ENCODE results near the gene EIF5A2. TPM values are rescaled to one million over a fixed set of nuclear protein-coding genes. Genes with fewer than 3 reads are reported as not detected.

The EIF5A2 gene
- total RNA-seq, 1 experiment from 2014 or later = 16.1 TPM

GRCh38 chr3:170866499-170866898 is 41.9 kb downstream of the EIF5A2 start:
- ChIA-PET POLR2A (no interaction called here), CTCF (no interaction called here)
- DNase-seq = no peak
- Histone ChIP-seq H3K9me3 (no peaks in the 10 kb centered on the region), H3K27me3 (replicated peaks; ENCODE audit: control insufficient read depth, insufficient read depth, low read length) (no peaks in the 10 kb centered on the region), H3K4me3 (ENCODE audit: low read depth, low read length) (no peak overlapping the region), H3K4me1 (peaks cover 21% of the 10 kb centered on the region; the same call in 1 of the 2 replicates), H3K36me3 (ENCODE audit: control insufficient read depth, insufficient read depth, low read length) (no peaks in the 10 kb centered on the region; the same call in none of the 2 replicates)
- peaks cover 77% of the 10 kb centered on the region for H3K36me3 Mint-ChIP-seq (ENCODE audit: insufficient read depth, unreplicated experiment)
- TF ChIP-seq, protein P1, sequence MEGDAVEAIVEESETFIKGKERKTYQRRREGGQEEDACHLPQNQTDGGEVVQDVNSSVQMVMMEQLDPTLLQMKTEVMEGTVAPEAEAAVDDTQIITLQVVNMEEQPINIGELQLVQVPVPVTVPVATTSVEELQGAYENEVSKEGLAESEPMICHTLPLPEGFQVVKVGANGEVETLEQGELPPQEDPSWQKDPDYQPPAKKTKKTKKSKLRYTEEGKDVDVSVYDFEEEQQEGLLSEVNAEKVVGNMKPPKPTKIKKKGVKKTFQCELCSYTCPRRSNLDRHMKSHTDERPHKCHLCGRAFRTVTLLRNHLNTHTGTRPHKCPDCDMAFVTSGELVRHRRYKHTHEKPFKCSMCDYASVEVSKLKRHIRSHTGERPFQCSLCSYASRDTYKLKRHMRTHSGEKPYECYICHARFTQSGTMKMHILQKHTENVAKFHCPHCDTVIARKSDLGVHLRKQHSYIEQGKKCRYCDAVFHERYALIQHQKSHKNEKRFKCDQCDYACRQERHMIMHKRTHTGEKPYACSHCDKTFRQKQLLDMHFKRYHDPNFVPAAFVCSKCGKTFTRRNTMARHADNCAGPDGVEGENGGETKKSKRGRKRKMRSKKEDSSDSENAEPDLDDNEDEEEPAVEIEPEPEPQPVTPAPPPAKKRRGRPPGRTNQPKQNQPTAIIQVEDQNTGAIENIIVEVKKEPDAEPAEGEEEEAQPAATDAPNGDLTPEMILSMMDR (IDR thresholded peaks at IDR 0.05; ENCODE audit: insufficient read depth in 1 of 2, low read depth in 1 of 2, low read length in 1 of 2, severe bottlenecking in 1 of 2, unreplicated experiment in 1 of 2) = no peak
- BruUV-seq (replicated peaks) = no TSS peak
- no peak overlapping the region for H3K4me3 Mint-ChIP-seq (ENCODE audit: unreplicated experiment)
- H3K27me3 Mint-ChIP-seq (ENCODE audit: insufficient read depth, unreplicated experiment) = no peaks in the 10 kb centered on the region
- no peaks in the 10 kb centered on the region for H3K9me3 Mint-ChIP-seq (ENCODE audit: unreplicated experiment)
- peaks cover 22% of the 10 kb centered on the region for H3K4me1 Mint-ChIP-seq (ENCODE audit: low read depth, unreplicated experiment)
- intact Hi-C loops (cut with micrococcal nuclease; ENCODE audit: unreplicated experiment) = no loop called here
- H3K27ac Mint-ChIP-seq (ENCODE audit: unreplicated experiment) = no peak overlapping the region

- BruUV-seq (replicated peaks) = no TSS peak
- Histone ChIP-seq H3K36me3 (ENCODE audit: control insufficient read depth, insufficient read depth, low read length) (no peaks in the 10 kb centered on the region; the same call in none of the 2 replicates), H3K4me1 (peaks cover 21% of the 10 kb centered on the region; the same call in 1 of the 2 replicates), H3K27me3 (replicated peaks; ENCODE audit: control insufficient read depth, insufficient read depth, low read length) (no peaks in the 10 kb centered on the region), H3K4me3 (ENCODE audit: low read depth, low read length) (no peak overlapping the region), H3K9me3 (no peaks in the 10 kb centered on the region)
- POLR2A ChIA-PET = interaction anchor here (0.6 to 0.8 kb wide), 2 partner anchors 44 to 923 kb away, joined by 3 to 4 read pairs; no protein-coding TSS in a partner anchor
- CTCF ChIA-PET = no interaction called here
- intact Hi-C loops (cut with micrococcal nuclease; ENCODE audit: unreplicated experiment) = no loop called here
- Mint-ChIP-seq H3K36me3 (ENCODE audit: insufficient read depth, unreplicated experiment) (peaks cover 76% of the 10 kb centered on the region), H3K9me3 (ENCODE audit: unreplicated experiment) (no peaks in the 10 kb centered on the region), H3K27ac (ENCODE audit: unreplicated experiment) (no peak overlapping the region), H3K27me3 (ENCODE audit: insufficient read depth, unreplicated experiment) (no peaks in the 10 kb centered on the region), H3K4me3 (ENCODE audit: unreplicated experiment) (no peak overlapping the region), H3K4me1 (ENCODE audit: low read depth, unreplicated experiment) (peaks cover 22% of the 10 kb centered on the region)
- no peak for DNase-seq
- TF ChIP-seq, protein P1 (IDR thresholded peaks at IDR 0.05; ENCODE audit: insufficient read depth in 1 of 2, low read depth in 1 of 2, low read length in 1 of 2, severe bottlenecking in 1 of 2, unreplicated experiment in 1 of 2) = no peak
Measured at GRCh38 chr3:170865209-170866094, 43.0 kb downstream of the EIF5A2 start.

GRCh38 chr3:170864525-170865208 is 43.8 kb downstream of the EIF5A2 start:
- no peak overlapping the region for H3K27ac Mint-ChIP-seq (ENCODE audit: unreplicated experiment)
- CTCF ChIA-PET = no interaction called here
- no peaks in the 10 kb centered on the region for H3K9me3 Mint-ChIP-seq (ENCODE audit: unreplicated experiment)
- Histone ChIP-seq H3K36me3 (ENCODE audit: control insufficient read depth, insufficient read depth, low read length) (no peaks in the 10 kb centered on the region; the same call in none of the 2 replicates), H3K9me3 (no peaks in the 10 kb centered on the region), H3K4me3 (ENCODE audit: low read depth, low read length) (no peak overlapping the region), H3K4me1 (peaks cover 21% of the 10 kb centered on the region; the same call in 1 of the 2 replicates), H3K27me3 (replicated peaks; ENCODE audit: control insufficient read depth, insufficient read depth, low read length) (no peaks in the 10 kb centered on the region)
- BruUV-seq (replicated peaks) = no TSS peak
- peaks cover 68% of the 10 kb centered on the region for H3K36me3 Mint-ChIP-seq (ENCODE audit: insufficient read depth, unreplicated experiment)
- peaks cover 22% of the 10 kb centered on the region for H3K4me1 Mint-ChIP-seq (ENCODE audit: low read depth, unreplicated experiment)
- POLR2A ChIA-PET = no interaction called here
- TF ChIP-seq, protein P1 (IDR thresholded peaks at IDR 0.05; ENCODE audit: insufficient read depth in 1 of 2, low read depth in 1 of 2, low read length in 1 of 2, severe bottlenecking in 1 of 2, unreplicated experiment in 1 of 2) = no peak
- no peak for DNase-seq
- no peaks in the 10 kb centered on the region for H3K27me3 Mint-ChIP-seq (ENCODE audit: insufficient read depth, unreplicated experiment)
- H3K4me3 Mint-ChIP-seq (ENCODE audit: unreplicated experiment) = peak overlapping the region; percentile 3
- intact Hi-C loops (cut with micrococcal nuclease; ENCODE audit: unreplicated experiment) = no loop called here

All from Caco-2 (cell line).